Endometrium (tissue), 2 donors: ENCODE data around the gene KCNJ6.

ENCODE experiments used
- FAIRE-seq: peaks from 2 replicates; lab custom pipeline; 2012; peaks lifted over from hg19 to GRCh38; lab: Jason Lieb, UNC
- donor health status: control.
- donor health status: control.

Gene KCNJ6

DNA sequence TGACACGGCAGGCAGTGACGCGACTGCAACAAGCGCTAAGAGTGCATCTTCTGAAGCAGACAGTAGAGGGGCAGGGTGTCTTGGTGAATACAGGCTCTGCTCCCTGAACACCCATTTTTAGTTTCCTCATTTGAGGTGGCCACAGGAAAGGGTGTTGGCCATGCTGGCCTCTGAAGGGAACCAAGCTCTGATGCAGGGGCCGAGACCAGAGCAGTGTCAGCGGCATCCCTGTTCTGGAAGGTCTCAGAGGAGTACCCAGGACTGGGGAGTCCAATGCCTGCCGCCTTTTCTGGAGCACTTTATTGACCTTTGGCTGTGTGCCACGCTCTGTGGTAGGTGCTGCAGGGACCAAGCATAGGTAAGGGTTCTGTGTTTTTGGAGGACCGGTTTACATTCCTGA is 100.4 kb downstream of the KCNJ6 start:
- no peak for FAIRE-seq

DNA sequence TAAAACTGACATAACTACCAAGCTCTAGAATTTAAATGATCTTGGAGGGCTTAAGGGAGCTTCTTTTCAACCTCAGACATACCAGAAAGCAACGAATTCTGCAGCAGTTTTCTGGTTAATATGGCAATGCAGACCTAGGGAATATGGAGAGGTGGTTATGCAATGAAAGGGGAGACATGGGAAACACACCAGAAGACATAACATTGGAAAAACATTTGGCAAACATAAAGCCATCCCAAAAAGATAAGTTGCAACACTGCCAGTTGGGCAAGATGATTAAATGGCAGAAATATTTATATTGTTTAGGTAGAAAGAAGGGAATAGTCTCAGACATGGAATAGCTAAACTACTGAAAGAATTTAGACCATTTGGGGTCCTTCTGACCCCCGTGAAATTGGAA is 104.5 kb downstream of the KCNJ6 start:
- FAIRE-seq, result no peak

- no peak for FAIRE-seq
These were observed 108.0 kb downstream of the KCNJ6 start for GRCh38 chr21:37808261-37808660.

- no peak for FAIRE-seq
These were observed 111.0 kb downstream of the KCNJ6 start for GRCh38 chr21:37805266-37805665.

GRCh38 chr21:37804001-37804400 is 112.3 kb downstream of the KCNJ6 start:
- FAIRE-seq, result no peak

DNA sequence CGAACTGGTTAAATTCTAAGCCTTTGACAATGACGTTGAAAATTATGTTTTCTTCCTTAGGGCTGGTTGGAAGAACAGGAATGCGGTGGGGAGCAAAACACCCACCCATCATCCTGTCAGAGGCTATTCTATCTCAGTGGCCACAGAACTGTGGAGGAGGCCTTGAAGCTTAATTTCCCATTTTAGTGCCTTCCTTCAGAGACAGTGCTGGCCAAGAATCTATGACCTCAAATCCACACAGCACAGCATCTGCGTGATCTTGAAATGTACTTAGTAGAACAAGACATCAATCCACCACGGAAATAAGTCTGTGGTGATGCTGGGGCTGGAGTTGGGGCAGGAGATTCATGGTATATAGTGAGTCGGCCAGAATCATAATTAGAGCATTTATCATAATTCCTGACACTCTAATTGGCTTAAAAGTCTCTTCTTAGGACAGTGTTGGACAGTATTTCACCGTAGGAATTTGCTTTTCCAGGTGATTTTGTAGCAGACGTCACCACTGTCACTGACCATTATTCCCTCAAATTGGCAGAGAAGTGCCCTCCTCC is 113.1 kb downstream of the KCNJ6 start:
- no peak for FAIRE-seq

DNA sequence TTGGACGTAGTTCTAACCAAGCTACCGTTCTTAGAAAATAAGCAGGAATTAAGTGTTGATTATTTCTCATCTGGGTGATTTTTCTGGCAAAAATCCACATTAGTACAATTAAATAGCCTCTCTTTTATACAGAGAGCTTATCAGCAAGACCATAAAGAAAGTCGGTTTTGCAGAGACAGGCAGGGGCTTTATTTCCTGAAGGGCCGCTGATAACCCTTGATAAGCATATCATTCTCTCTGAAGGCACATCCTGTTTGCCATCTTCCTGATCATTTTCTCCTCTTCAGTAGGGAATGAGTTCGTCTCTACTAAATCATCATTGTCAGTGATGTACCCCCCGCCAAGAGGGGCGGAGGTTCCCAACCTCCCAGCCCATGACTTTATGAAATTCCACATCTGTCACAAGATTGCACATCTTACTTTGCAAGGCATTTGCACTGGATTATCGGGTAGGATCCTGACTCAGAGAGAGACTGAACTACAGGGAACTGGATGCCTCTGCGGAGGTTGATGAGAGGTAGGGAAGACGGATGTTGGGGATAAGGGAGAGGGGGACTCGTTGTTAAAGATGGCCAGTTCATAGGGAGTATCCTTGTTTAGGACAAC is 115.7 kb downstream of the KCNJ6 start:
- FAIRE-seq, result no peak

- no peak for FAIRE-seq
These were observed 116.2 kb downstream of the KCNJ6 start for GRCh38 chr21:37800057-37800455.

GRCh38 chr21:37799211-37800056 is 116.8 kb downstream of the KCNJ6 start:
- FAIRE-seq, result no peak

DNA sequence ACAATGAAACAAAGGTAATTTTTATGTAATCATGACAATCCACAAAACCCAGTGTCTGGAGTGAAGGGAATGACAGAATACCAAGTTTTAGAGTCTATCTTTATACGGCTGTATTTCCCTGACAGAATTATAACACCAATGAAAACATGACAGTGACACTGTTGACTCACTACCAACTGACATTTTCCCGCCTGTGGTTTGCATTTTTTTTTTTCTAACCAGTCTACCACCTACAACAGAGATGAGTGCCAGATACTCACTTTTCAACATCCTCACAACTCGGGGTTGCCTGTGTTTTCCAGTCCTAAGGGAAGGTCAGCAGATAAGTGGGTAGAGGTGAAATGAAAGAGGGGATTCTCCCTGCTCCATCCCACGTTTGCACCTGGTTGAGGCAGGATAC is 118.9 kb downstream of the KCNJ6 start:
- FAIRE-seq, result no peak

DNA sequence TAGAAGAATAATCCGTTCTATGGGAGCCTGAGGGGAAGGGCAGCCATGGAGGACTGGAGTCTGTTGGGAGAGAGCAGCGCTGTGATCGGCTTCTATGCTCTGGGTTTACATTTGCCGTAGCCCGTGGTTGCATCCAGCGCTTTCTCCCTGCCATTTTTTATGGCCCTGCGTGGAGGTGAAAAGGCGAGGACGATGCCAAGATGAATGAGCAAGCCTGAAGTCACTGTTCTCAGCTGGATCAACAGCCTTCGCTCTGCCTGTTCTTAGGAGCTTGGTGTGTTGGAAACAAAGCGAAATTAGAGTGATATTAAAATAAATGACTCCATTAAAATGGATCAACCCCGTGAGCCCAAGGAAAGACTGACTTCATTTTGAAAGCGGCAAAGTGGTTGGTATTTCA is 120.2 kb downstream of the KCNJ6 start:
- no peak for FAIRE-seq

DNA sequence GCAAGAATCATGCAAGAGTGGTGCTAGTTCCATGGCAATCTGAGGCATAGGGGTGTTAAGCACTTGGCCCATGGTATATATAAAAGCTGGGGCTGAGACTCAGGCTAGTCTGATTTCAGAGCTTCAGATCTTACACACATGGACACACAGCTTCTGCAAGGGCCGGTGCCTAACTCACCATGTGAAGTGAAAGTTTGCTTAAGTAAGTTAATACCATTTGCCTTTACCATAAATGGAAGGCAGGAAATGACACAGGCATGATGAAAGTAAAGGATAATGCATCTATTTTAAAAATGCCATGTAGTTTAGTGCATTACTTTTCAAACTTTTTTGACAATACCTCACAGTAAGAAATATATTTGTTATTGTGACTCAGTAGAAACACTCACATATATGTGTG is 122.6 kb downstream of the KCNJ6 start:
- no peak for FAIRE-seq

DNA sequence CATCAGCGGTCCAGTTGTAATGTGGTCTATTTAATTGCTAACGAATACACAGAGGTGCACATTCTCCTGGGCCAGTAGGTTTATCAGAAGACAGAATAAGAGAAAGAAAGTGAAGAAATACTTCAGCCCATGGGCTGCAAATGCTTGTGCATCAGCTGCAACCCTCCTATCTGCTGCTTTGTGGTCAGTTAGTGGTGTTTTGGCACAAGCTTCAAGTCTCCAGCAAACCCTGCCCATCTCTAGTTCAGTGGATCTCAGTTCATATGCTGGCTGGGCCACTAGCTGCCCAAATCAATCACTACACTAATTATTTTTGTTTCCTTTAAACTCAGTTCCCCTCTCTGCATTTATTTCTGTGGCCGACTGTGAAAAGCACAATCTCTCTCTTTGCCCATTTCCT is 124.2 kb downstream of the KCNJ6 start:
- FAIRE-seq, result no peak

DNA sequence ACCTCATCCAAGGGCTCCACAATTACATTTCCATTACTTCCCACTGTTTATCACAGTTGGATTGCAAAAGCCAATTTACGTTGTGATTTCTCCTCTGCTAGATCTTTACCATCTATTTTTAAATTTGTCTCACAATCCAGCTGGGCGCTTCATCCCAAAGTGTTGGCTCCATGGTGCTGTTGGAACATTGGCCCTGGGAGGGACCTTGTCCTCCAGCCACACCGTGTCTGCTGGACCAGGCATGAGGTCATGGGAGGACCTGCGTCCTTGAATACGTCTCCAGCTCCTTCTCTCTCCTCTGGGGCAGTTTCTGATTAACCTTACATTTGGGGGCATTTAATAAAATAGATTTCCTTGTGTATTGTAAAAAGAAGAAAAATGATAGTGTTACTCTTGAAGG is 125.4 kb downstream of the KCNJ6 start:
- no peak for FAIRE-seq

DNA sequence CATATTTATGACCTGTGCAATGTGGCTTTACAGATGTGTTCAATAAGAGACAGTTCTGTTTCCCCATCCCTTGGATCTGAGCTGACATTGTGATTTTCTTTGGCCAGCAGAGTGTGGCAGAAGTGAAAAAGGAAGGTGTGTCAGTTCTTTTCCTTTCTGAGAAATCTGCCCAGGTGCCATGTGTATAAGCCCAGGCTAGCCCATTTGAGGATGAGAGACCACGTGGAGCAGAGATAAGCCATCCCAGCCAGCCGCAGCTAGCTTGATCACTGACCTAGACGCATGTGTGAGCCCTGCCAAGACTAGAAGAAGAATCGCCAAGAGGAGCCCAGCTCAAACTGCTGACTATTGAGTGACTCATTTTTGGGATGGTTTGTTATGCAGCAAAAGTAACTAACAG is 127.8 kb downstream of the KCNJ6 start:
- FAIRE-seq, result no peak

DNA sequence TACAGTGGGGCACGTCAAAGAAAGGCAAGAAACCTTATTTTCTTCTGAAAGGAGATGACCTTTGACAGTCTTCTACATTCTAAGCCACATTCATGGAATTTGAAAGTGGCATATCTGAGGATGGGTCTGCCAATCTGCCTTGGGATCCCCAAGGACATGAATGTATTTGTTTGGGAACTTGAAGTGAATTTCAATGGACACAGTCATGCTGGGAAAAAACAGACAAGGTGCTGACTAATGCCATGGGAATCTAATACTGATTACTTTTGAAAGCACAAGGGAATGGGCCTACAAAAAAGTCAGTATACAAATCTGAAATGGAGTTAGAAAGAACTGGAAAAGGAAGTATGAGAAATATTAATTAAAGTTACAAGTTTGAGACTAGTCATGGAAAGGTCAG is 128.8 kb downstream of the KCNJ6 start:
- FAIRE-seq, result no peak

DNA sequence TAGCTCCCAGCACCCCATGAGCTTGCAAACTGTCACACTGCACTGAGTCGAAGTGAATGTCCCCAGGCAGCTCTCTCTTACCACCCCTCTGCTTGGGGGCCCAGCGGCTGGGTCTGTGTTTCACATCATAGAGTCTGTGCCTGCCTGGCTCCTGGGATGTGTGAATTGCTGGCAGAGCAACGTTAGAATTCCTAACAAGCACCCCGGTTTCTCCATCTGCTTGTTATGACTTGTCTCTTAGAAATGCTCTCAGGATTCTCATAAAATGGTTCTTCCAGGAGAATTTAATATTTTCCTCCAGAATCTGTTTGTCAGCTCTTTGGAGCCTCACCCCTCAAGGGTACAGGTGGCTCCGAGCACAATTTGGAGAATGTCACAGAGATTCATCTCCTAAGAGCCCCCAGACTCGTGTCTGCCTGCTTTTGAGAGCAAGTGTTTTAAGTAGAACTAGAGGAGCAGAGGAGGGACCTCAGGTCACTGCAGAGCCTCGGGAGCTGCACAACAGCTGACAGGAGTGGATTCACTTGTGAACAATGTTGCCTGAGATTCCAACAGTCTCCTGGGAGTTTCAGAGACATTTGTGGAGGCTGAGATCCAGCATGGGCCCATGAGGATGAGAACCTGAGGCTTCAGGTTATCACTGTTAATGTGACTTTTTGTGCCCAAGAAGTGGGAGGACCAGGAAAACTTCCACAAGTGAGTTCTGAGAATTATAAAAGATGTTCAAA is 131.5 kb downstream of the KCNJ6 start:
- no peak for FAIRE-seq

DNA sequence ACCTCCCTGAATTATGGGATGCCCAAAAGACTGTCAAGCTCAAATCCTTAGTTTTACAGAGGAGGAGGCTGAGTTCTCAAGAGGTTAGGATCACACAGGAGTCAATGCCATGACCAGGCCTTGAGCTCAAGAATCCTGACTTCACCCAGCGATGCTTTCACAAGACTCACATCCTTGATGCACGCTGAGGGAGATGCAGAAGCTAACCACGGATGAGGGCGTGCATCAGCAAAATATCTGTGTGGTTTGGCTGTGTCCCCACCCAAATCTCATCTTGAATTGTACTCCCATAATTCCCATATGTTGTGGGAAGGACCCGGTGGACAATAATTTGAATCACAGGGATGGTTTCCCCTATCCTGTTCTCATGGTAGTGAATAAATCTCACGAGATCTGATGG is 133.2 kb downstream of the KCNJ6 start:
- FAIRE-seq, result no peak

DNA sequence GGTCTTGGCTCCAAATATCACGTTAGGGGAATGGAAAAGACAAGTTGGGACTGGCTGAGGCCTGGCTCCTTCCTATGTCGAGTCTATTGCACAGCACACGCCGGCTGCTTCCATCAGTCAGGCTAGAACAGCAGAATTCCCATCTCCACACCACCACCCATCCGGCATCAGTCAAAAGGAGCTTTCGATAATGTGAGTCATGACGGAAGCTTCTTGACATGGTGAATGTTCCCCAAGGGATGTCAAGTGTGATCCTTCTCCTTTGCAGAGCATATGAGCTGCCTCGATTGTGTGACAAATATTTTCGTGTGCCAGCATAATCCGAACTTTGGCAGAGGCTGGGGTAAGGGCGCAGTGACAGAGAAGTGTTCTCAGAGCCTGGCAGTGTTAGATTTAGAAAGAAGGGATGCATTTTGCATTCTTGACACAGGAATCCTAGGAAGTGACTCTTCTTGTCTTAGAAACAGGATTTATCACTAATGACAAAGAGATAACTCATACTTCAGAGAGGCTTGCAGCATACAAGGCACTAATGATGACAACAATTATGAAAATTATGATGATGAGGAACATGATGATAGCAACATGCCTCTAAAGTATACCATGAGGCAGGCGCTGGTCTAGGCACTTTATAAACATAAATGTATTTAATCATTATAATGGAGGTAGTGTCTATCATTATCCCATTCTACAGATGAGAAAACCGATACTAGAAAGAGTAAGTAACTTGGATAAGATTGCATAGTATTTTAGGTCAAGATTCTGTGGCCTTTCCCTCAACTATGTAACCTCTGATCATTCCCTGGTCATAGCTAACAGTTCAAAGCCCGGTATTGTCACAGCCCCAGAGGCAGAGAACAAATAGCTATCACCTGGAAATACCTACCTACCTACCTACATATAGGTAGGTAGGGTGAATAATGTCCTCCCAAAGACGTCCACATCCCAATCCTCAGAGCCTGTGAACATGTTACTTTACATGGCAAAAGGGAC is 135.0 kb downstream of the KCNJ6 start:
- FAIRE-seq, result no peak

- no peak for FAIRE-seq
These were observed 145.1 kb downstream of the KCNJ6 start for GRCh38 chr21:37771181-37771580.

GRCh38 chr21:37770461-37770860 is 145.8 kb downstream of the KCNJ6 start:
- no peak for FAIRE-seq

DNA sequence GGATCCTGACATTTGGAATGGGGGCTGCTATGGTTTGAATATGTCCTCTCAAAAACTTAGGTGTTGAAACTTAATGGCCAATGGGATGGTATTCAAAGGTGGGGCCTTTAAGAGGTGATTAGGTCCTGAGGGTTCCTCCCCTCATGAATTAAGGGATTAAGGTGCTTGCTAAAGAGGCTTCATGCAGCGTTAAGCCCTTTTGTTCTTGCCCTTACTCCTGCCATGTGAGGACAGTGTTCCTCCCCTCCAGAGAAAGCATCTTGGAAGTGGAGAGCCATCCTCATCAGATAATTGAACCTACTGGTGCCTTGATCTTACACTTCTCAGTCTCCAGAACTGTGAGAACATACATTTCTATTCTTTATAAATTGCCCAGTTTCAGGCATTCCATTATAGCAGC is 146.6 kb downstream of the KCNJ6 start:
- no peak for FAIRE-seq
